GM15510 (cell line): ENCODE data around the gene PLAU.

Experiments used
- POLR2A ChIP-seq: IDR thresholded peaks from 3 replicates; pipeline ENCODE4 v1.6.1; 2011; ENCODE audit warnings: borderline replicate concordance; ENCODE audit not compliant: insufficient read length; ENCODE audit errors: extremely low read depth

The PLAU gene

DNA sequence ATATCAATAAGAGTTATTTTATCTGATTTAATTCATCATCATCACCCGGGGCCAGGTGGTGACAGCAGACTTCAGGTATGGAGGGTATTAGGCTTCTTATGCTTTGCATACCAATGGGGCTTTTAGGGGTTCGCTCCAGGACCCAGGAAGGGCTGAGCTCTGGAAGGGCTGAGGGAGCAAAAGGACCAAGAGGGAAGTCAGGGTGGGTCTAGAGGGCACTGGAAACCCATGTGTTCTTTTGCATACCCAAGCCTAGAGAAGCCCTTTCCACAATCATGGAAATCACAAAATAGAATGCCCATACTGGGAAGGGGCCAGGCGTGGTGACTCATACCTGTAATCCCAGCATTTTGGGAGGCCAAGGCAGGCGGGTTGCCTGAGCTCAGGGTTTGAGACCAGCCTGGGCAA, 56.1 kb downstream of the PLAU start:
- TF ChIP-seq POLR2A, result no peak
